ENCODE results near the gene PNPLA2.

DNA sequence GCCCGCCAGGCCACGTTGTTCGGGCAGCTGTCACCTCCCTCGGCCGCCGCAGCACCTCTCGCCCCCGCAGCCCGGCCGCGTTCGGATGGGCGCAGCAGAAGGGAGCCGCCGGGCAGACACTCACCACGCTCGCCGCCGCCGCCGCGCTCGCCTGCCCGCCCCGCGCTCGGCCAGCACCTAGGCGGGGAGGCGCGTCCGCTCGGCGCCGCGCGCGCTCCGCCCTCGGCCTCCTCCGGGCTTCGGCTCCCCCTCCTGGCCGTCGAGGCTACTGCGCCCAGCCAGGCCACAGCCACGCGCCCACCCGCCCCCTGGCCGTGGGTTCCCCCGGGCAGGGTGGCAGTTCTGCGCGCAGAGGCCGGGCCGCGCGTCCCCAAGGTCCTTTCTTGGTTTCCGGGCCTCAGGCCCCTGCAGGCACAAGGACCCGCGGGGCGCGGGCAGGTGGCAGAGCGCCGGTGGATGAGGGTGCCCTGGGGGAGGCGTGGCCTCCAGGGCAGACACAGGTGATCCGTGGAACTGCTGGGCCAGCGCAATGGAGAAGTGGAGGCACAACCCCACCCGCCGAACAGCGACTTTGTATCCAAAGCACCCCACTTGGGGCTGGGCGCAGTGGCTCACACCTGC, 20.5 kb upstream of the PNPLA2 start, which contains the start of gene SLC25A22:
- TF ChIP-seq EZH2 (IDR thresholded peaks at IDR 0.05; ENCODE audit: low read length, missing control alignments) = no peak
- TF ChIP-seq, protein P1, sequence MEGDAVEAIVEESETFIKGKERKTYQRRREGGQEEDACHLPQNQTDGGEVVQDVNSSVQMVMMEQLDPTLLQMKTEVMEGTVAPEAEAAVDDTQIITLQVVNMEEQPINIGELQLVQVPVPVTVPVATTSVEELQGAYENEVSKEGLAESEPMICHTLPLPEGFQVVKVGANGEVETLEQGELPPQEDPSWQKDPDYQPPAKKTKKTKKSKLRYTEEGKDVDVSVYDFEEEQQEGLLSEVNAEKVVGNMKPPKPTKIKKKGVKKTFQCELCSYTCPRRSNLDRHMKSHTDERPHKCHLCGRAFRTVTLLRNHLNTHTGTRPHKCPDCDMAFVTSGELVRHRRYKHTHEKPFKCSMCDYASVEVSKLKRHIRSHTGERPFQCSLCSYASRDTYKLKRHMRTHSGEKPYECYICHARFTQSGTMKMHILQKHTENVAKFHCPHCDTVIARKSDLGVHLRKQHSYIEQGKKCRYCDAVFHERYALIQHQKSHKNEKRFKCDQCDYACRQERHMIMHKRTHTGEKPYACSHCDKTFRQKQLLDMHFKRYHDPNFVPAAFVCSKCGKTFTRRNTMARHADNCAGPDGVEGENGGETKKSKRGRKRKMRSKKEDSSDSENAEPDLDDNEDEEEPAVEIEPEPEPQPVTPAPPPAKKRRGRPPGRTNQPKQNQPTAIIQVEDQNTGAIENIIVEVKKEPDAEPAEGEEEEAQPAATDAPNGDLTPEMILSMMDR (conservative IDR thresholded peaks at IDR 0.05 in 1 of 2, IDR thresholded peaks at IDR 0.05 in 1 of 2; ENCODE audit: low read depth in 1 of 2, low read length in 2 of 2) = peak; percentile 38 to 56
